Measurements from ENCODE around the gene ST7. TPM values are rescaled to one million over a fixed set of nuclear protein-coding genes. Genes with fewer than 3 reads are reported as not detected.

ST7 gene
- total and polyA plus RNA-seq, 7 donors = 6.0 to 12.5 (median 7.3) TPM

- DNase-seq = no peak
- H3K9me3 ChIP-seq = no peaks in the 10 kb centered on the region
- intact Hi-C loops (cut with DNase I) = no loop called here
- no peak for TF ChIP-seq CTCF (IDR thresholded peaks at IDR 0.05)
- H3K4me3 ChIP-seq = no peak overlapping the region
- no peak overlapping the region for H3K27ac ChIP-seq
- no peak for ATAC-seq
- WGBS, 3 donors = 95 to 100% (median 98%) methylated on average over 2 of the region's 2 CpGs
- peaks cover 5 to 41% of the 10 kb centered on the region in 2 donors for H3K36me3 ChIP-seq (ENCODE audit: insufficient read depth in 1 of 2, low read depth in 1 of 2)
- peaks cover 16% of the 10 kb centered on the region for H3K4me1 ChIP-seq
- H3K27me3 ChIP-seq (ENCODE audit: insufficient read depth in 3 of 3, low read length in 2 of 3) = no peaks in the 10 kb centered on the region
These were observed 181.7 kb downstream of the ST7 start for GRCh38 chr7:117134889-117135552.

GRCh38 chr7:117135553-117135891, 182.2 kb downstream of the ST7 start:
- no peaks in the 10 kb centered on the region for H3K9me3 ChIP-seq
- no peak overlapping the region for H3K4me3 ChIP-seq
- no peak overlapping the region for H3K27ac ChIP-seq
- 94 to 100% (median 100%) methylated on average over 1 of the region's 1 CpG for WGBS, 3 donors
- DNase-seq (no peak), ATAC-seq (no peak)
- H3K27me3 ChIP-seq (ENCODE audit: insufficient read depth in 3 of 3, low read length in 2 of 3) = no peaks in the 10 kb centered on the region
- peaks cover 5 to 46% of the 10 kb centered on the region in 2 donors for H3K36me3 ChIP-seq (ENCODE audit: insufficient read depth in 1 of 2, low read depth in 1 of 2)
- peaks cover 16% of the 10 kb centered on the region for H3K4me1 ChIP-seq
- intact Hi-C loops (cut with DNase I) = no loop called here
- TF ChIP-seq CTCF (IDR thresholded peaks at IDR 0.05) = no peak

- Histone ChIP-seq H3K36me3 (ENCODE audit: insufficient read depth in 1 of 2, low read depth in 1 of 2) (peaks cover 5 to 63% of the 10 kb centered on the region in 2 donors), H3K4me1 (no peaks in the 10 kb centered on the region), H3K27ac (no peak overlapping the region), H3K4me3 (no peak overlapping the region), H3K9me3 (no peaks in the 10 kb centered on the region), H3K27me3 (ENCODE audit: insufficient read depth in 3 of 3, low read length in 2 of 3) (no peaks in the 10 kb centered on the region)
- DNase-seq (no peak), ATAC-seq (no peak)
- TF ChIP-seq CTCF (IDR thresholded peaks at IDR 0.05) = no peak
- WGBS, 3 donors = 88 to 93% (median 90%) methylated on average over 3 of the region's 3 CpGs
- intact Hi-C loops (cut with DNase I) = no loop called here
These were observed 184.6 kb downstream of the ST7 start for GRCh38 chr7:117137868-117138267.

GRCh38 chr7:117138495-117138894, 185.2 kb downstream of the ST7 start:
- no peak for TF ChIP-seq CTCF (IDR thresholded peaks at IDR 0.05)
- H3K9me3 ChIP-seq = no peaks in the 10 kb centered on the region
- intact Hi-C loops (cut with DNase I) = no loop called here
- WGBS, 3 donors = 92 to 94% (median 93%) methylated on average over 3 of the region's 3 CpGs
- DNase-seq (no peak), ATAC-seq (no peak)
- H3K27me3 ChIP-seq (ENCODE audit: insufficient read depth in 3 of 3, low read length in 2 of 3) = no peaks in the 10 kb centered on the region
- H3K36me3 ChIP-seq (ENCODE audit: insufficient read depth in 1 of 2, low read depth in 1 of 2) = peaks cover 5 to 70% of the 10 kb centered on the region in 2 donors
- no peaks in the 10 kb centered on the region for H3K4me1 ChIP-seq
- H3K27ac ChIP-seq = no peak overlapping the region
- H3K4me3 ChIP-seq = no peak overlapping the region

GRCh38 chr7:117138981-117139380, 185.7 kb downstream of the ST7 start:
- 76 to 81% (median 80%) methylated on average over 1 of the region's 1 CpG for WGBS, 3 donors
- H3K36me3 ChIP-seq (ENCODE audit: insufficient read depth in 1 of 2, low read depth in 1 of 2) = peaks cover 5 to 71% of the 10 kb centered on the region in 2 donors
- DNase-seq = no peak
- intact Hi-C loops (cut with DNase I) = no loop called here
- no peak for TF ChIP-seq CTCF (IDR thresholded peaks at IDR 0.05)
- no peaks in the 10 kb centered on the region for H3K4me1 ChIP-seq
- H3K27ac ChIP-seq = no peak overlapping the region
- no peaks in the 10 kb centered on the region for H3K27me3 ChIP-seq (ENCODE audit: insufficient read depth in 3 of 3, low read length in 2 of 3)
- no peaks in the 10 kb centered on the region for H3K9me3 ChIP-seq
- H3K4me3 ChIP-seq = no peak overlapping the region
- no peak for ATAC-seq
